ENCODE data around the gene LAP3.

Gene LAP3

GRCh38 chr4:17619416-17620105 lies 42.6 kb downstream of the LAP3 start:
- Histone ChIP-seq H4K20me1 (ENCODE audit: low read depth, low read length) (peaks cover 8% of the 10 kb centered on the region; the same call in 1 of the 2 replicates), H3K9me3 (ENCODE audit: insufficient read depth, low read length) (no peaks in the 10 kb centered on the region), H3K36me3 (ENCODE audit: low read length) (peaks cover 16% of the 10 kb centered on the region), H3K9ac (ENCODE audit: low read length) (no peak overlapping the region), H3F3A (ENCODE audit: insufficient read depth) (no peaks in the 10 kb centered on the region), H3K9me2 (replicated peaks; ENCODE audit: insufficient read depth, low read length) (no peaks in the 10 kb centered on the region), H2AFZ (ENCODE audit: low read depth, low read length, severe bottlenecking) (no peak overlapping the region), H3K27ac (ENCODE audit: low read depth, low read length) (no peak overlapping the region), H3K27me3 (ENCODE audit: low read length) (no peaks in the 10 kb centered on the region), H3K4me3 (ENCODE audit: insufficient read depth, low read length, poor library complexity, severe bottlenecking) (no peak overlapping the region), H3K4me2 (ENCODE audit: low read depth, low read length, poor library complexity, severe bottlenecking) (no peak overlapping the region), H3K79me2 (ENCODE audit: insufficient read depth, low read length) (peaks cover 56% of the 10 kb centered on the region)
- TF ChIP-seq CTCF (IDR thresholded peaks at IDR 0.05; ENCODE audit: insufficient read depth, low read length, poor library complexity, severe bottlenecking): no peak
- TF ChIP-seq EZH2phosphoT487 (conservative IDR thresholded peaks at IDR 0.05; ENCODE audit: low read length): no peak

GRCh38 chr4:17623451-17624001 lies 46.5 kb downstream of the LAP3 start:
- Histone ChIP-seq H3K4me3 (ENCODE audit: insufficient read depth, low read length, poor library complexity, severe bottlenecking) (no peak overlapping the region), H3K9me2 (replicated peaks; ENCODE audit: insufficient read depth, low read length) (no peaks in the 10 kb centered on the region), H3K27me3 (ENCODE audit: low read length) (no peaks in the 10 kb centered on the region), H3K79me2 (ENCODE audit: insufficient read depth, low read length) (peaks cover 16% of the 10 kb centered on the region), H3F3A (ENCODE audit: insufficient read depth) (no peaks in the 10 kb centered on the region), H2AFZ (ENCODE audit: low read depth, low read length, severe bottlenecking) (no peak overlapping the region), H3K27ac (ENCODE audit: low read depth, low read length) (no peak overlapping the region), H3K36me3 (ENCODE audit: low read length) (peaks cover 16% of the 10 kb centered on the region), H3K9me3 (ENCODE audit: insufficient read depth, low read length) (no peaks in the 10 kb centered on the region), H3K4me2 (ENCODE audit: low read depth, low read length, poor library complexity, severe bottlenecking) (no peak overlapping the region), H4K20me1 (ENCODE audit: low read depth, low read length) (peaks cover 8% of the 10 kb centered on the region; the same call in 1 of the 2 replicates), H3K9ac (ENCODE audit: low read length) (no peak overlapping the region)
- no peak for TF ChIP-seq CTCF (IDR thresholded peaks at IDR 0.05; ENCODE audit: insufficient read depth, low read length, poor library complexity, severe bottlenecking)
- TF ChIP-seq EZH2phosphoT487 (conservative IDR thresholded peaks at IDR 0.05; ENCODE audit: low read length): no peak

- Histone ChIP-seq H3K27me3 (ENCODE audit: low read length) (no peaks in the 10 kb centered on the region), H3K36me3 (ENCODE audit: low read length) (peaks cover 16% of the 10 kb centered on the region), H3K79me2 (ENCODE audit: insufficient read depth, low read length) (peaks cover 3% of the 10 kb centered on the region; the same call in 1 of the 2 replicates)
Observed at GRCh38 chr4:17624821-17625220, 47.8 kb downstream of the LAP3 start.

More at GRCh38 chr4:17624821-17625220, 47.8 kb downstream of the LAP3 start:
- TF ChIP-seq EZH2phosphoT487 (conservative IDR thresholded peaks at IDR 0.05; ENCODE audit: low read length) (no peak), CTCF (IDR thresholded peaks at IDR 0.05; ENCODE audit: insufficient read depth, low read length, poor library complexity, severe bottlenecking) (no peak)
- Histone ChIP-seq H3K9ac (ENCODE audit: low read length) (no peak overlapping the region), H3K27ac (ENCODE audit: low read depth, low read length) (no peak overlapping the region), H4K20me1 (ENCODE audit: low read depth, low read length) (0 out of 2 replicates have a peak, but pooled peaks cover 3% of the 10 kb centered on the region), H3K4me2 (ENCODE audit: low read depth, low read length, poor library complexity, severe bottlenecking) (no peak overlapping the region), H3K9me3 (ENCODE audit: insufficient read depth, low read length) (no peaks in the 10 kb centered on the region), H2AFZ (ENCODE audit: low read depth, low read length, severe bottlenecking) (no peak overlapping the region), H3K9me2 (replicated peaks; ENCODE audit: insufficient read depth, low read length) (no peaks in the 10 kb centered on the region), H3K4me3 (ENCODE audit: insufficient read depth, low read length, poor library complexity, severe bottlenecking) (no peak overlapping the region), H3F3A (ENCODE audit: insufficient read depth) (no peaks in the 10 kb centered on the region)
